SKM-1 (cell line): ENCODE measurements around the gene CTDNEP1.
A peak's percentile ranks its signal among the peaks of the same experiment; 100 is the strongest.

Source experiments
- DNase-seq: peaks from one replicate; lab custom pipeline; 2025; ENCODE audit not compliant: unreplicated experiment; lab: John Stamatoyannopoulos, UW

The CTDNEP1 gene

GRCh38 chr17:7251661-7252175 lies at the start of gene CTDNEP1:
Gene CTDNEP1 (minus strand): TSS chr17:7251734. CDS start chr17:7251296, 438 bp downstream.
- peak; percentile 79 for DNase-seq

- DNase-seq = no peak
Measured at GRCh38 chr17:7296189-7296861, 44.8 kb upstream of the CTDNEP1 start.

- DNase-seq = no peak
Measured at GRCh38 chr17:7295230-7296180, 44.0 kb upstream of the CTDNEP1 start.

DNA sequence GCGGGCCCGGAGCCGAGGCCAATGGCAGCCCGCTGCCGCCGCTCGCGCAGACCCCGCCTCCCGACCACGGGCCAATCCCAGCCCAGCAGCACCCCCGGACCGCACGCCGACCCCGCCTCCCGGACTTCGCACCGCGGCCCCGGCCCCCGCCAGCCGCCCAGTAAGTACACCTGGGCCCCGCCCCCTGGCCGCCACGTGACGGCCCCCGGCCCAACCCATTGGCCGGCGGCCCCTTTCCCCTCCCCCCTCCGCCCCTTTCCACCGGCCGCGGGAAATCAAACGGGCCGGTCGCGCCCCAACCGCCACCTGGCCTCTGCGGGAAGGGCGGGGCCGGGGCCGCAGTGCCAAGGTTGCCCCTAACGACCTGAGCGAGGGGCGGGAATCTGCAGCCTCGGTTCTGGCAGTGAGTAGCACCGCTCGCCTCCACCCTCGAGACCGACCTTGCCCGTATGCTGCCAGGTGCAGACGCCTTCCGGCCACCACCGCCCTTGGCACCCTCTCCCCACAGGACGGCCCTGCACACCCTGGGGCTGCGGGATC lies 43.1 kb upstream of the CTDNEP1 start, which contains the start of gene YBX2:
Gene YBX2, minus strand, starts transcription at position 26 of the 540 bp plus-strand sequence. CDS start 139 bp downstream, outside the sequence.
- DNase-seq = peak; percentile 40

GRCh38 chr17:7293816-7294613 lies 42.5 kb upstream of the CTDNEP1 start:
- no peak for DNase-seq

DNA sequence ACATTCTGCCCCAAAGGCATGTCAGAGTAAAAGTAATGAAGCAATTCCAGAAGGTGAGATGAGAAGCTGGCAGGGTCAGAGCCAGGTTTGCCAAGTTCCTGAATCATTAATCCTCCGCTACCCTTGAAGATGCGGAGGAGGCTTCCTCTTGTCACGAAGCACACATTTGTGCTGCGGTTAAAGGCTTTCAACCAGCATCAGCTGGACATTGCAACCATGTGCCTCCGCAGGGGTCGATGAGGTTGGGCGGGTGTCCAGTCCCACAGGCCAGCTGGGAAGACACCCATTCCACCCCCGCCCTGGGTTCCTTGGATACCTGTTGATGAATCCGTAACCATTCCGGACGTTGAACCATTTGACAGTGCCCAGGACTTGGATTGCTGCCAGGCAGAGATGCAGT lies 41.6 kb upstream of the CTDNEP1 start:
- DNase-seq = no peak

GRCh38 chr17:7292729-7293128 lies 41.2 kb upstream of the CTDNEP1 start:
- no peak for DNase-seq

DNA sequence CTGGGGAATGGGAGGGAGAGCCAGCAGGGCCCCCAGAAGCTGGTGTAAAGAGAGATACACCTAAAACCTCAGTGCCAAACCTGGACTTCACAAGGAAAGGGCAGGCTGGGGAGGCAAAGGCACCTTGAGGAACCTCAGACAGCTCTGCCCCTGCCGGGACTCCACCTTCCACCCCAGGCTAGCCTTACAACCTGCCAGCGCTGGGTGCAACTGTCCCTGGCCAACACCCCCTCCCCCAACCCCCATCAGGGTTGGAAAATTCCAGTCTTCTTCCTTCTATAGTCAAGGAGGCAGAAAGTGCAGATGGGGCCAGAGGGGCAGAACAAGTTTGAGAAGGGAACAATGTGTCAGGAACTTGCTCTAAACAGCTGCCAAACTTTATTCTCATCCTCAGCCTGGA lies 40.7 kb upstream of the CTDNEP1 start:
- no peak for DNase-seq

GRCh38 chr17:7290685-7291084 lies 39.2 kb upstream of the CTDNEP1 start:
- no peak for DNase-seq

- no peak for DNase-seq
Measured at GRCh38 chr17:7290166-7290565, 38.6 kb upstream of the CTDNEP1 start.

- no peak for DNase-seq
Measured at GRCh38 chr17:7289256-7290032, 37.9 kb upstream of the CTDNEP1 start.

DNA sequence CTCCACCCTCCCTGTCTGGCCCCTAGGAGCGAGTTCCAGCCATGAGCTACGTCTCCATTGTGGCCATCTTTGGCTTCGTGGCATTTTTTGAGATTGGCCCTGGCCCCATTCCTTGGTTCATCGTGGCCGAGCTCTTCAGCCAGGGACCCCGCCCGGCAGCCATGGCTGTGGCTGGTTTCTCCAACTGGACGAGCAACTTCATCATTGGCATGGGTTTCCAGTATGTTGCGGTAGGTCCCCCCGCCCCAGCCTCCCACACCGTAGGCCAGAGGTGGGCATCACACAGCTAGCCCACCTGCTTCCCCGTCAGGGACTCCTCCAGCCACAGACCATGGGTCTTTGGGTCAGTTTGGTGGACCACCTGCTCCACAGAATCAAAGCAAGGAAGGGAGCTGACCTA lies 34.1 kb upstream of the CTDNEP1 start:
- DNase-seq = no peak

DNA sequence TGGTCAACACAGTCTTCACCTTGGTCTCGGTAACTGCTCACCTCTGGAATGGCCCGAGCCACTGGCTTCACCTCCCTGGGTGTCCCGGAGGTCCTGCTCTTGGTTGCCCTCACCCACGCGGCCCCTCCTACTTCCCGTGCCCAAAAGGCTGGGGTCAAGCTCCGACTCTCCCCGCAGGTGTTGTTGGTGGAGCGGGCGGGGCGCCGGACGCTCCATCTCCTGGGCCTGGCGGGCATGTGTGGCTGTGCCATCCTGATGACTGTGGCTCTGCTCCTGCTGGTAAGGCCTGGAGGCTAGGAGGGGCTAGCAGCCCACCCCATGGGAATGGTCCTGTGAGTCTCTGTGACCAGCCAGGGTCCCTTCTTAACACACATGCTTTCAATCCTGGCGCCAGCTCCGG lies 33.4 kb upstream of the CTDNEP1 start:
- DNase-seq = no peak

DNA sequence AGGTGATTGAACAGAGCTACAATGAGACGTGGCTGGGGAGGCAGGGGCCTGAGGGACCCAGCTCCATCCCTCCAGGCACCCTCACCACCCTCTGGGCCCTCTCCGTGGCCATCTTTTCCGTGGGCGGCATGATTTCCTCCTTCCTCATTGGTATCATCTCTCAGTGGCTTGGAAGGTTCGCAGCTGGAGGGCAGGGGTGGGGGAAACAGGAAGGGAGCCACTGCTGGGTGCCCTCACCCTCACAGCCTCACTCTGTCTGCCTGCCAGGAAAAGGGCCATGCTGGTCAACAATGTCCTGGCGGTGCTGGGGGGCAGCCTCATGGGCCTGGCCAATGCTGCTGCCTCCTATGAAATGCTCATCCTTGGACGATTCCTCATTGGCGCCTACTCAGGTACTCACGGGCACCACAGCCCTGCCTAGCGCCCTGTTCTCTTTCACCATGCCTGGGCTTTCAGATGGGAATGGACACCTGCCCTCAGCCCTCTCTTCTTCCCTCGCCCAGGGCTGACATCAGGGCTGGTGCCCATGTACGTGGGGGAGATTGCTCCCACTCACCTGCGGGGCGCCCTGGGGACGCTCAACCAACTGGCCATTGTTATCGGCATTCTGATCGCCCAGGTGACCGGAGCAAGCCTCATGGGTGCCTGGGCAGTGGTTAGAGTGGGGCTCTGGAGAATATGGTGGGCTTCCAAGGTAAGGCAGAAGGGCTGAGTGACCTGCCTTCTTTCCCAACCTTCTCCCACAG lies 32.1 kb upstream of the CTDNEP1 start:
- no peak for DNase-seq

DNA sequence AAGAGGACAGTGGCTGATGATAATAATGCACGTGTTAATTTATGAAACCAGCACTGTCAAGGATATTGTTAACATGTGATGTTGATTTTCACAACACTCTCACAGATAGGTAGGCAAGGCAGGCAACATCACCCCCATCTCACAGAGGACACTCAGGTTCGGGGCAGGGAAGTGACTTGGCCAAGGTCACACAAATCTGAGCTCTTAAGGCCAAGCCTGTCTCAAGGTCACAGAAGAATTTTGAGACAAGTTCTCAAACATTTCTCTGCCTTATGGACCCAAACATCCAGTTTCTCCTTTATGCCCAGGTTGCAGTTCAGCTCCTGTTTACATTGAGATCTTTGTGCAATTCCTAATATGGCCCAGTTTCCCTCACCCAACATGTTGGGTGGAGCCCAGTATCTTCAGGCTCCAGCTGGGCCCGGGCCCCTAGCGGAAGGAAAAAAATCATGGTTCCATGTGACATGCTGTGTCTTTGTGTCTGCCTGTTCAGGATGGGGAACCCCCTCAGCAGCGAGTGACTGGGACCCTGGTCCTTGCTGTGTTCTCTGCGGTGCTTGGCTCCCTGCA lies 31.3 kb upstream of the CTDNEP1 start:
- no peak for DNase-seq

DNA sequence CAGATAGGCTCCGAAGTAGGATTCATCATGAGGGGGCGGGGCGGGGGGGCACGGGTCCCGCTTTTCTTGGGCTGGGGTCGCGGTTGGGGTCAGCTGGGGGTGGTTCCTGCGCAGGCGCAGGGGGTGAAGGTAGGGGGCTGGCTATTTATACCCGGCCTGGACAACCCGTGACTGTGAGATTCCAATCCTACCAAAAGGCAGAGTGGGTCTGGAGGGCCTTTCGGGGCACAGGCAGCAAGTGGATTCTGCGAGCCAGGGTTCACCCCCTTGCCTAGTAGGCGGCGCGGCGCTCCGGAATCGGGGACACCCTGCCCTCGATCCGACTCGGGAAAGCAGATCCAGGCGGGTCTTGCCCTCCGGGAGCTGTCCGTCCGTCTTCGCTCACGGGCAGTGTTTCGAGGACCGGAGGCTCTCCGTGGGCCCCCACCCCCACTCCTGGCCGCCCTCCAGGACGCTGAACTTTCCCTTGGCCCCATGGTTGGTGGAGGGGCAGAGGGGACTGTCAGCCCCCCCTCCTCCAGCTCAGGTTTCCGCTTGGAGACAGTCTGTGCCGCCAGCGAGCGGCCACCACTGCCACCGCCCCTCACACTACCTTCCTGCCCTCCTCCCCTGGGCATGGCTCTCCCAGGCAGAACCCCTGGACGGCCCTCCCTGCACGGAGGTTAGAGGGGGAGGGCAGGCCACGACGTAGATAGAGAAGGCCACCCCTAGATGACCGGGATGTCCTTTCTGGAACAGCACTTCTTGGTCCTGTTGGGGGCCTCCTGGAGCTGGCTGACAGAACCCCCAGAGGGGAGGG lies 30.6 kb upstream of the CTDNEP1 start:
- DNase-seq = no peak

DNA sequence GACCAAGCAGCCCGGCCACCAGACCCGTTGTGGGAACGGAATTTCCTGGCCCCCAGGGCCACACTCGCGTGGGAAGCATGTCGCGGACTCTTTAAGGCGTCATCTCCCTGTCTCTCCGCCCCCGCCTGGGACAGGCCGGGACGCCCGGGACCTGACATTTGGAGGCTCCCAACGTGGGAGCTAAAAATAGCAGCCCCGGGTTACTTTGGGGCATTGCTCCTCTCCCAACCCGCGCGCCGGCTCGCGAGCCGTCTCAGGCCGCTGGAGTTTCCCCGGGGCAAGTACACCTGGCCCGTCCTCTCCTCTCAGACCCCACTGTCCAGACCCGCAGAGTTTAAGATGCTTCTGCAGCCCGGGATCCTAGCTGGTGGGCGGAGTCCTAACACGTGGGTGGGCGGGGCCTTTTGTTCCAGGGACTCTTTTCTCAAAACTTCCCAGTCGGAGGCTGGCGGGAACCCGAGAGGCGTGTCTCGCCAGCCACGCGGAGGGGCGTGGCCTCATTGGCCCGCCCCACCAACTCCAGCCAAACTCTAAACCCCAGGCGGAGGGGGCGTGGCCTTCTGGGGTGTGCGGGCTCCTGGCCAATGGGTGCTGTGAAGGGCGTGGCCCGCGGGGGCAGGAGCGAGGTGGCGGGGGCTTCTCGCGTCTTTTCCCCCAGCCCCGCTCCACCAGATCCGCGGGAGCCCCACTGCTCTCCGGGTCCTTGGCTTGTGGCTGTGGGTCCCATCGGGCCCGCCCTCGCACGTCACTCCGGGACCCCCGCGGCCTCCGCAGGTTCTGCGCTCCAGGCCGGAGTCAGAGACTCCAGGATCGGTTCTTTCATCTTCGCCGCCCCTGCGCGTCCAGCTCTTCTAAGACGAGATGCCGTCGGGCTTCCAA lies 29.8 kb upstream of the CTDNEP1 start, which contains the start of gene SLC2A4:
Gene SLC2A4, plus strand, starts transcription at position 645 of the 879 bp plus-strand sequence. Its CDS starts 217 bp downstream, at position 862.
- no peak for DNase-seq
